Stimulated activated naive CD8-positive, alpha-beta T cell treated with anti-CD3 and anti-CD28 coated beads, Interleukin-15, Interleukin-2, amounts not matched to agents 100 U/mL and 50 U/mL, for 24 hours (primary cell): ENCODE results near the gene ULK3.

Source experiments
- ATAC-seq: fragments of 150-1000 bp; cut with Tn5 transposase; one replicate; pipeline ENCODE4 v1.10.0; 2021
- DNase-seq: peaks from one replicate; pipeline ENCODE4 v3.0.0; 2021

ULK3 gene

DNA sequence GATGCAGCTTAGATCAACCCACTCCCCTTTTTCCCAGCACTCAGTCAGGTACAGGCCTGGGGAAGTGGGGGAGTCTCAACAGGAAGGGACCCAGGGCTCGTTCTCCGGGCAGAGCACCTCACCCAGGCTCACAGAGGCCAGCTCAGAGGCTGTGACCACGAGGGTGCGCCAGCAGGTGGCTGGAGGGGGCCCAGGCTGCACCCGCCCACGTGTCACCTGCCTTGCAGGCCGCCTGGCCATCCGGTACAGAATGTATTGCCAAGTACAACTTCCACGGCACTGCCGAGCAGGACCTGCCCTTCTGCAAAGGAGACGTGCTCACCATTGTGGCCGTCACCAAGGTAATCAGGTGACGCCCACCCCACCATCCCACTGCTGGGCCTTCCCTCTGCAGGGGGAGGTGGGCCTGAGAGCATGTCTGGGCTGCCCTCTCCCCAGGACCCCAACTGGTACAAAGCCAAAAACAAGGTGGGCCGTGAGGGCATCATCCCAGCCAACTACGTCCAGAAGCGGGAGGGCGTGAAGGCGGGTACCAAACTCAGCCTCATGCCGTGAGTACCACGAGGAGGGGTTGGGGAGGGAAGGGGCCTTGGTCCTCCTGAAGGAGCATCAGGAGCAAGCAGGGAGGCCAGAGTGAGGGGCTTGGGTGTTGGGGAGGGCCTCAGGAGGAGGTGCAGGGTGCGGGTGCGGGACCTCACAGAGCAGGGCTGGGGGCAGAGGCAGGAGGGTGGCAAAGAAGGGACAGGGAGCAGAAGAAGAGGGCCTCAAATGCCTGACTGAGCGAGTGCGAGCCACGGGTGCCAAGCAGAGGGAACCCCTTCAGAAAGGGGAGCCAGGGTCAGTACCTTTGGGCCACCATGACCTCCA, 44.3 kb downstream of the ULK3 start:
- DNase-seq (no peak), ATAC-seq (no peak)

DNA sequence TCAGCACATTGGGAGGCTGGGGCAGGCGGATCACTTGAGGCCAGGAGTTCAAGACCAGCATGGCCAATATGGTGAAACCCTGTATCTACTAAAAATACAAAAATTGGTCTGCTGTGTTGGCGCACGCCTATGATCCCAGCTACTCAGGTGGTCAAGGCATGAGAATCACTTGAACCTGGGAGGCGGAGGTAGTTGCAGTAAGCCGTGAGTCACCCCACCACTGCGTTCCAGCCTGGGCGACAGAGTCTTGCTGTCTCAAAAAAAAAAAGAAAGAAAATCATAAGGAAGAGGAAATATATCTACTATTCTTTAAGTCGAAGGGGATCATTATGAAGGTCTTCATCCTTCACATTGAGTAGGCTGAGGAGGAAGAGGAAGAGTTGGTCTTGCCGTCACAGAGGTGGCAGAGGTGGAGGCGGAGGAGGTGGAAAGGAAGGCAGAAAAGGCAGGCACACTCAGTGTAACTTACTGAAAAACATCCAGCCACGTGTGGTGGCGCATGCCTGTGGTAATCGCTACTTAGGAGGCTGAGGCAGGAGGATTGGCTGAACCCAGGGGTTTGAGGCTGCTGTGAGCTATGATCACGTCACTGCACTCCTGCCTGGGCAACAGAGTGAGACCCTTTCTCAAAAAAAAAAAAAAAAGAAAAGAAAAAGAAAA, 46.9 kb downstream of the ULK3 start:
- peak; percentile 38 for ATAC-seq
- DNase-seq, result peak; percentile 57

- no peak for ATAC-seq
- DNase-seq, result no peak
Observed at GRCh38 chr15:74794970-74795349, 48.0 kb downstream of the ULK3 start.

- DNase-seq, result no peak
- no peak for ATAC-seq
Observed at GRCh38 chr15:74794248-74794969, 48.5 kb downstream of the ULK3 start.

- peak; percentile 81 for DNase-seq
- ATAC-seq, result peak; percentile 28
Observed at GRCh38 chr15:74793135-74794028, 49.6 kb downstream of the ULK3 start.

GRCh38 chr15:74792227-74793016, 50.5 kb downstream of the ULK3 start:
- DNase-seq (no peak), ATAC-seq (no peak)

DNA sequence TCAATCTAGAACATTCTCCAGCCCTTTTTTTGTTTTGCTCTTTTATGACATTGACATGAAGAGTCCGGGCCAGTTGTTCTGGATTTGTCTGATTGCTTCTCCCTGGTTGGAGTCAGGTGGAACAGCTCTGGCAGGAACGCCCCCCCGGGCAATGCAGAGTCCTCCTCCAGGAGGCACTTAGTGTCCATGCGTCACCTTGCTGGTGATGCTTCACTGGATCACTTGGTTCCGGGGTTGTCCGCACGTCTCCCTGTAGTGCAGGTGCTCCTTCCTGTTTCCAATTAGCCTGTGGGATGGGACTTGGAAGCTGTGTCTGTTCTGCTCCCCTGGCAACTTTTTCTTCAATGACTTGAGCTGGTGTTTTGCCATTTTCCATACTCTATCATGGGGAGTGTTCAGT, 51.3 kb downstream of the ULK3 start:
- ATAC-seq, result no peak
- no peak for DNase-seq

GRCh38 chr15:74791007-74791406, 51.9 kb downstream of the ULK3 start:
- ATAC-seq (no peak), DNase-seq (no peak)

DNA sequence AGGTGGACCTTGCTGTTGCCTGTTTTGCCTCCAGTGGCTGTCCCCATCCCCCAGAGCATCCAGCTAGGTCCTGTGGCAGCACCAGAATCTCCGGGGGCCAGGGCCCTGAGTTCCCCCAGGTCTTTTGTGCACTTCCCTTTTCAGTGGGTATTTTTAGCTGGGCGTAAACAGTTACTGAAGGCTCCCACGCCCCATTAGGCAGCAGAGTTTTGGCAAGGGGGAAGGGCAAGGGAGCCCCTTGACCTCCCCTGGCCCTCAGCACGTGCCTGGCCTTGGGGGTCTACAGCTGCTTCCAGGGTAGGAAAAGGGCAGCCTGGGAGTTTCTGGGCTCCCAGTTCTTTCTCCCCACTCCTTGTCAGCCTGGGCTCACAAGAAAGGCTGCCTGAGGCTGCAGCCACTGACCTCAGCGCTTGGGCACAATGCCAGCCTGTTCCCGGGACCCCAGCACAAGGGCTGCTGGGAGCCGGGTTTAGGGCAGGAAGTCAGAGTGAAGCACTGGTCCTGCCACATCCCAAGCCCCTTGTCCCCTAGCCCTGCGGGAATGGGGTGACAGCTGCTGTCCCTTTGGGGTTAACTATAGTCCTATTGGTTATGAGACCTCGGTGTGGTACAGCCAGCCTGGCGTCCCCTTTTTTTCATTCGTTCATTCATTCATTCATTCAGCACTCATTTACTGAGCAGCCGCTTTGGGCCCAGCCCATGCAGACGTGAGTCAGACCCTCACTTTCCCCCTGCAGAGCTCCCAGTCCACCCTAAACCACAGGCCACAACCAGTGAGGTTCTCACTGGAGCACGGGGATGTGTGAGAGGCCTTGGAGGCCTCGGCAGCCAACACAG, 52.7 kb downstream of the ULK3 start:
- peak; percentile 66 for DNase-seq
- peak; percentile 10 for ATAC-seq

- ATAC-seq (no peak), DNase-seq (no peak)
Observed at GRCh38 chr15:74789741-74790079, 53.2 kb downstream of the ULK3 start.

- peak; percentile 52 for DNase-seq
- ATAC-seq, result no peak
Observed at GRCh38 chr15:74789171-74789631, 53.8 kb downstream of the ULK3 start.

DNA sequence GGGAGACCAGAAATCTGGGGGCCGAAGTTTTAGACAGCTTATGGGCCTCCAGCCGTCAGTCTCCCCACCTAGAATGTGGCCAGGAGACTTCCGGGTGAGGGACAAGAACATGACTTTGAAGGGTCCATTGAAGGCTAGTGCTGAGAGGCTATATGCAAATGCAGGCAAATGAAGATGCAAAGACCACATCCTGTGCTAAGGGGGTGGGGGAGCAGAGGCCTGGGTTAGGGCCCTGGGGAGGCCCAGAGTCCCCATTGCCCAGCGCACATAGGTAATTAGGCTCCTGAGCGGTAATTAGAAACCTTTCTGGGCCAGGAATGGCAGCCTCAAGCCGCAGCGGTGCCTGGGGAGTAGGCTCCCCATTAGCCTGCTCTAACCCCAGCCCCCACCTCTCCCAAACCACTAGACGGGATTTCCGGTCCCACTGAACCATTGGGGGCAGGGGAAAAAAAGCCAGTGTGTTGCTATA, 54.2 kb downstream of the ULK3 start:
- DNase-seq (peak; percentile 66), ATAC-seq (peak; percentile 24)

DNA sequence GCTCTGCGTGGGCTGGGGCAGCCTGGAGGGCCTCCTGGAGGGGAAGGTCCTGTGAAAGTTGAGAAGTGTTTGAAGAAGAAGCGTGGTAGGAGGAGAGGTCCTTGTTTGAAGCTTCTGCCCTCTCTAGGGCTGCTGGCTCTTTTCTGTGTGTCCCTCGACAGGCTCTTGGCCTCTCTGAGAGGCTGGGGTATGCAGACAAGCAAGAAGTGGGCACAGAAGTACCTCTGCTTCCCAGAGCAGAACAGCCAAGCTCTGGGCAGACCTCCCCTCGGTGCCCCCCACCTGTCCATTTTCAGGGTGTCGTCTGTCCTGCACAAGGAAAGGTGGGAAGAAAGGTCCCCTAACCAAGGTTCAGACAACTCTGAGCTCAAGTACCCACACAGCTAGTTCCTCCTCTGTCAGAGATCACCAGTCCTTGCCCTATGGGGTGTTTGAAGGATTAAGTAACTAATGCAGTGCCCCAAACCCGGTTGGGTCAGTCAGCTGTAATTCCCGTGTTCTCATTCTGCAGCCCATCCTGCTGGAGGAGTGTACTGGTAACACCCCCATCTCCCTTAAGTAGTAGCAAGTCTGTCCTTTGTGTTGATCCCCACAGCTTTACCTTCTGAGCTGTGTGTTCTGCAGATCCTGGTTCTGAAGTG, 54.8 kb downstream of the ULK3 start:
- no peak for DNase-seq
- ATAC-seq, result no peak

DNA sequence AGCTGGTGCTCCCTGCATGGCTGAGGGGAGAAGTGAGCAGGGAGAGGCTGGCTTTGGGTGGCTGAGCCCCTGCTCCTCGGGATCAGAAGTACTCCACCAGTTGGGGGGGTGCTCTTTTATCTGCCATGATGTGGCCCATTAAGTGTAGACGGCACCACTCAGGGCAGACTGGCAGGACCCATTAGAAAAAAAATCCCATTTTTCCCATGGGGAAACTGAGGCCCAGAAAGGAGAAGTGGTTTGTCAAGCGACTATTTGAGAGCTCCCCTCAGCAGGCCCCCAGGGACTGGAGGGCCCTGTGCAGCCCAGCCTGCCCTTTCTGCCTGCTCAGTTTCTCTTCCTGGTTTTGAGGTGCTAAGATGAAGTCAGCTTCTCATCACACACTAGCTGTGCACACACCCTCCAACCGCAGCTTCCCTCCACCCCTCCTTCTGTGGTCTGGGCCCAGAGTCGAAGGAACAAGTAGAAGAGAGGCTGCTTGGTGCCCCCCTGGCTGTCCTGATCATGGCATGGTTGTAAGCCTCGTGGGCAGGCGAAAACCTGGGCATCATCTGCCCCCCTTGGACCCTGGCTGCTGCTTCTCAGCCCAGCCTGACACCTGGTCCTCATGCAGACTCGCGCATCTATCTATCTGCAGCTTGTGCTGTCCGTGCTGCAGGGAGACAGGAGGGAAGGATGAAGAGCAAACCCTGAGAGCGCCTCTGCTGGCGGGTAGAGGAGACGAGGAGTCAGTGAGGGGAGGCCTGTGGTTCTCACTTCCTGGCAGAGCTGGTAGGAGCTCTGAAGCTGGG, 55.5 kb downstream of the ULK3 start:
- ATAC-seq (peak; percentile 73), DNase-seq (peak; percentile 94)

GRCh38 chr15:74786551-74787165, 56.3 kb downstream of the ULK3 start:
- peak; percentile 36 for DNase-seq
- no peak for ATAC-seq
